ENCODE measurements around the gene NOL9. TPM values are rescaled to one million over a fixed set of nuclear protein-coding genes. Genes with fewer than 3 reads are reported as not detected.
A peak's percentile ranks its signal among the peaks of the same experiment; 100 is the strongest.
"Not testable (repeated sequence)": the region's sequence is repeated elsewhere in the genome, so short reads cannot be mapped to it uniquely, and the experiment has no call there.

Gene NOL9
- total RNA-seq, 2 donors from 2014 or later: 15.4 to 15.6 TPM

- Histone ChIP-seq H3K4me1 (peaks cover 0 to 78% of the 10 kb centered on the region in 2 donors), H3K4me3 (no peak overlapping the region), H3K36me3 (no peaks in the 10 kb centered on the region), H3K27me3 (no peaks in the 10 kb centered on the region), H3K27ac (peak overlapping the region in 1 of 2 donors; percentile 16), H3K9me3 (no peaks in the 10 kb centered on the region)
- DNase-seq (ENCODE audit: low spot score): no peak
- TF ChIP-seq, protein P1, sequence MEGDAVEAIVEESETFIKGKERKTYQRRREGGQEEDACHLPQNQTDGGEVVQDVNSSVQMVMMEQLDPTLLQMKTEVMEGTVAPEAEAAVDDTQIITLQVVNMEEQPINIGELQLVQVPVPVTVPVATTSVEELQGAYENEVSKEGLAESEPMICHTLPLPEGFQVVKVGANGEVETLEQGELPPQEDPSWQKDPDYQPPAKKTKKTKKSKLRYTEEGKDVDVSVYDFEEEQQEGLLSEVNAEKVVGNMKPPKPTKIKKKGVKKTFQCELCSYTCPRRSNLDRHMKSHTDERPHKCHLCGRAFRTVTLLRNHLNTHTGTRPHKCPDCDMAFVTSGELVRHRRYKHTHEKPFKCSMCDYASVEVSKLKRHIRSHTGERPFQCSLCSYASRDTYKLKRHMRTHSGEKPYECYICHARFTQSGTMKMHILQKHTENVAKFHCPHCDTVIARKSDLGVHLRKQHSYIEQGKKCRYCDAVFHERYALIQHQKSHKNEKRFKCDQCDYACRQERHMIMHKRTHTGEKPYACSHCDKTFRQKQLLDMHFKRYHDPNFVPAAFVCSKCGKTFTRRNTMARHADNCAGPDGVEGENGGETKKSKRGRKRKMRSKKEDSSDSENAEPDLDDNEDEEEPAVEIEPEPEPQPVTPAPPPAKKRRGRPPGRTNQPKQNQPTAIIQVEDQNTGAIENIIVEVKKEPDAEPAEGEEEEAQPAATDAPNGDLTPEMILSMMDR (IDR thresholded peaks at IDR 0.05): no peak
Observed at GRCh38 chr1:6495041-6495441, 59.3 kb downstream of the NOL9 start.

GRCh38 chr1:6494627-6495026, 59.7 kb downstream of the NOL9 start:
- no peaks in the 10 kb centered on the region for H3K9me3 ChIP-seq
- H3K27ac ChIP-seq: peak overlapping the region in 1 of 2 donors; percentile 16
- TF ChIP-seq, protein P1 (IDR thresholded peaks at IDR 0.05): no peak
- H3K4me1 ChIP-seq: peaks cover 0 to 79% of the 10 kb centered on the region in 2 donors
- H3K27me3 ChIP-seq: no peaks in the 10 kb centered on the region
- H3K36me3 ChIP-seq: no peaks in the 10 kb centered on the region
- no peak for DNase-seq (ENCODE audit: low spot score)
- no peak overlapping the region for H3K4me3 ChIP-seq

- peaks cover 0 to 79% of the 10 kb centered on the region in 2 donors for H3K4me1 ChIP-seq
- not testable (repeated sequence) for H3K27me3 ChIP-seq; H3K9me3 ChIP-seq; H3K27ac ChIP-seq; DNase-seq (ENCODE audit: low spot score); H3K36me3 ChIP-seq; H3K4me3 ChIP-seq
Observed at GRCh38 chr1:6493834-6494223, 60.5 kb downstream of the NOL9 start.

DNA sequence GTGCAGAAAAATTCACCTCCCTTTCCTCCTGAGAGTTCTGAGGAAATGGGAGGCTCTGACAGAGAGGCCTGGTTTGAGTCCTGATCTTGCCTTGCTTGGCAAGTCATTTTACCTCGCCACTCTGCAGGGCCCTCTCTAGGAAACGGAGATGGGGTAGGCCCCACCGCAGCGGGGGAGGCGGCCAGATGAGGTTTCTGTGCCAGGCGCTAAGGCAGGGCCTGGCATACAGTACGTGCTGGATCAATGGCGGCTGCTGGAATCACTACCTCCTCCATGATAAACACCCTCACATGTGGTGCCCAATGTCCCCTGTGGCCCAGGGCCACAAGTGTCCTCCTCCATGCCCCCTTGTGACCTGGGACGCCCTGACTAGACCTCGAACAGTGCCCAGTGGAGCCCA, 62.3 kb downstream of the NOL9 start:
- peaks cover 0 to 66% of the 10 kb centered on the region in 2 donors for H3K4me1 ChIP-seq
- H3K27ac ChIP-seq: peak overlapping the region; percentile 16 to 71
- H3K4me3 ChIP-seq: no peak overlapping the region

DNA sequence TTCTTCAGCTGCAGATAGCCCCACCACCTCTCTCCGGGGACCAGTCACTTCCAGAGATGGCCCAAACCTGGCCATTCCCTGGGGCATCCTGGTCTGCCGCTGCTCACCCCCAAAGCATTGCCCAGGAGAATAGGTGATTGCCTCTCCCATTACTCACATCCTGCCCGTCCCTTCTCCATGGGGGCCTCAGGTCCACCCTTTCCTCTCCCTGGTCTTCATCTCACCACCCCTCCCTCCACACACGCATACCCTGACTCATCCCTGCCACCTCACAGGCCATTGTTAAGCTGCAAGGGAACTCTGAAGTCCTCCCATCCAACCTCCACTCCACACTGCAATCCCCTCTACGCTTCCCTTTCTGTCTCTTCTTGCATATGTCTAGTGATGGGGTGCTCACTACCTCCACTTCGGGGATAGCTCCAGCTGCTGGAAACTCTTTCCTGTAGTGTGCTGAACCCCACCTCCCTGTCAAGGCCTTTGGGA, 62.8 kb downstream of the NOL9 start, which contains the start of gene PLEKHG5:
Gene PLEKHG5 (minus strand): TSS at position 188 of the 483 bp plus-strand sequence. CDS start 14,096 bp downstream, outside the sequence.
- Histone ChIP-seq H3K4me1 (peaks cover 0 to 65% of the 10 kb centered on the region in 2 donors), H3K4me3 (peak within 1 kb of the TSS; percentile 63 to 66), H3K27ac (peak within 1 kb of the TSS; percentile 71 to 77), H3K9me3 (no peaks in the 10 kb centered on the region), H3K36me3 (no peaks in the 10 kb centered on the region), H3K27me3 (no peaks in the 10 kb centered on the region)
- TF ChIP-seq, protein P1 (IDR thresholded peaks at IDR 0.05): no peak
- DNase-seq (ENCODE audit: low spot score): no peak

More for the DNA sequence above, 62.3 kb downstream of the NOL9 start:
- TF ChIP-seq, protein P1 (IDR thresholded peaks at IDR 0.05): no peak
- DNase-seq (ENCODE audit: low spot score): no peak
- H3K27me3 ChIP-seq: no peaks in the 10 kb centered on the region
- no peaks in the 10 kb centered on the region for H3K36me3 ChIP-seq
- no peaks in the 10 kb centered on the region for H3K9me3 ChIP-seq

GRCh38 chr1:6491081-6491449, 63.2 kb downstream of the NOL9 start:
- Histone ChIP-seq H3K27me3 (no peaks in the 10 kb centered on the region), H3K36me3 (no peaks in the 10 kb centered on the region), H3K4me3 (peak overlapping the region; percentile 63 to 66), H3K4me1 (peaks cover 0 to 65% of the 10 kb centered on the region in 2 donors), H3K9me3 (no peaks in the 10 kb centered on the region), H3K27ac (peak overlapping the region; percentile 71 to 77)
- DNase-seq (ENCODE audit: low spot score): no peak
- TF ChIP-seq, protein P1 (IDR thresholded peaks at IDR 0.05): no peak

Data from right atrium auricular region (tissue), 2 donors.